Skin of body (tissue), 2 donors: Measurements from ENCODE around the gene TMEM169. TPM values are rescaled to one million over a fixed set of nuclear protein-coding genes. Genes with fewer than 3 reads are reported as not detected.

Experiments used
- DNase-seq: peaks from one replicate; lab custom pipeline; 2025; lab: John Stamatoyannopoulos, UW
- total RNA-seq: library from RNA; depleted of rRNA; stranded (reverse); fragments of >200 nt; gene quantifications from one replicate; pipeline ENCODE4 v1.2.3, GENCODE V29; 2014

TMEM169 gene, protein sequence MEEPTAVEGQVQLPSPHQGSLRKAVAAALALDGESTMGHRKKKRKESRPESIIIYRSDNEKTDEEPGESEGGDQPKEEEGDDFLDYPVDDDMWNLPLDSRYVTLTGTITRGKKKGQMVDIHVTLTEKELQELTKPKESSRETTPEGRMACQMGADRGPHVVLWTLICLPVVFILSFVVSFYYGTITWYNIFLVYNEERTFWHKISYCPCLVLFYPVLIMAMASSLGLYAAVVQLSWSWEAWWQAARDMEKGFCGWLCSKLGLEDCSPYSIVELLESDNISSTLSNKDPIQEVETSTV
- total RNA-seq: 0.69 TPM

DNA sequence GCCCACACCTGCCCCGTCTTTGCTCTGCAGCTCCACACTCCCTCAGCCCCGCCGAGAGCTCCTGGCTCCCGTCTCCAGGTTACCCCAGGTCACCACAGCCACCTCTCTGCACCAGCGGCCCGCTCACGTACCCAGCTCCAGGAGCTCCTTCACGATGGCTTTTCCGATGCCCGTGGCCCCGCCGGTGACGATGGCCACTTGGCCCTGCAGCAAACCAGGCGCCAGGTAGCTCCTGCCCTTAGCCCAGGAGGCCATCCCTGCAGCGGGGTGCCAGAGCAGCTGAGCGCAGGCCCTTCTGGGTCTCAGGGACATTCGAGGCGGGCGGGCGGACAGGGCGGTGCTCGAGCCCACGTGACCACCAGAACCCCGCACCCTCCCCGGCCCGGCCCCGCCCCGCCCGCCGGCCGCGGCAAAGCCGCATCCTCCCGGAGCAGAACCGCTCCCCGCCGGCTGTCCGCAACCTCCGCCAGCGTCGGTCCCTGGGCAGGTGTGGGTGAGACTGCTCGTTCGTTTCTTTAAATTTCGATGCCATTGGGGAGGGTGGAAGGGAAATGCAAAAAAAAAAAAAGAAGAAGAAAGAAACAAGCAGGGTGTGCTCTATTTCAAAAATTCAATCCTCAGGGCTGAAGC lies at the start of gene TMEM169, which contains the start of gene PECR:
Gene TMEM169, plus strand, starts transcription at position 433 of the 630 bp plus-strand sequence. CDS start 14,045 bp downstream, outside the sequence.
Gene PECR, minus strand, starts transcription at position 323 of the 630 bp plus-strand sequence. Its CDS starts 68 bp downstream, at position 255.
- no peak for DNase-seq

DNA sequence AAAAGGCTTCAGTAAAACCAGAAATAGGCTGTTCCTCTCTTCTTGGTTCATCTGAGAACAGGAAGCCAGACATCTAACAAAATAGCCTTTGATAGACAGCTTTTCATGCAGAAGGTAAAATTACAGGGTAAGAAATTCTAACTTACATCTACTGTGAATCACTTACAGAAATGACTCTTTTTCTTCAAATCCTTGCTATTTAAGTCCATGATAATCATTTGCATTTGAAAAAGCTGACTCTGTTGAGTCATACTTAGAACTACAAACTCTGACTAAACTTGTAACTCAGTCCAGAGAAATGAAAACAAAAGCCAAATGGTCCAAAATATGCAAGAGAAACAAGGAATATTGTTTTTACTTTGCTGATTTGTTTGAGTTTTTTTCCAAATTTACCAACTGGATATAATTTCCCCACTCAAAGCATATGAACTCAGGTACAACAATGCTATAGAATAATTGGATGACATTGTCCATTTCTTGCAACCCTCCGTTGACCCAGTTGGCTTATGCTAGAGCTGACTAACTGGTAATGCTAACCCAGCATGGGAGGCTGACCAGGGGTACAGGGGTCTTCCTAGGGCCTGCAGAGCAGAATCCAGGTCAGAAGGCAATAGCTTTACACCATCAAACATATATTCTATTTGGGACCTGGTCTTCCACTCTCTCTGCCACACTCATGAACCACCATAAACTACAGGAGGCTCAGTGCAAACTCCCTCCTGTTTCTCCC lies 49.6 kb upstream of the TMEM169 start:
- DNase-seq: no peak

DNA sequence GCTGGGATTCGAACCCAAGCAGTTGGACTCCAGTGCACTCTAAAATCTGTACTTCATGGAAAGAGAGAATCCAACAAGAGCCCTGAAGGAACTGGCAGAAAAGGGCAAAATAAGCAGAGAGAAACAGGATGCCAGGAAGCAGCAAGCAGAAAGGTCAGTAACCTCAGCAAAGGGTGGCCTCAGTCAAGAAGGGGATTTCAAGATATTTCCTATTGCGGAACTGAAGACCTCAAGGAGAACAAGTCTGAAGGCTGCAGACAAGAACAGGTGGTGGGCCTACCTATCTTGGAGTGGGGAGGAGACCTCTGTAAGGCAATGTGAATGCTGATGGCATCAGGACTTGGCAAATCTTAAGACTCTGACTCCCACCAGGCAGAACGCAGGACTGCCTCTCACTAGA lies 48.3 kb upstream of the TMEM169 start:
- no peak for DNase-seq

DNA sequence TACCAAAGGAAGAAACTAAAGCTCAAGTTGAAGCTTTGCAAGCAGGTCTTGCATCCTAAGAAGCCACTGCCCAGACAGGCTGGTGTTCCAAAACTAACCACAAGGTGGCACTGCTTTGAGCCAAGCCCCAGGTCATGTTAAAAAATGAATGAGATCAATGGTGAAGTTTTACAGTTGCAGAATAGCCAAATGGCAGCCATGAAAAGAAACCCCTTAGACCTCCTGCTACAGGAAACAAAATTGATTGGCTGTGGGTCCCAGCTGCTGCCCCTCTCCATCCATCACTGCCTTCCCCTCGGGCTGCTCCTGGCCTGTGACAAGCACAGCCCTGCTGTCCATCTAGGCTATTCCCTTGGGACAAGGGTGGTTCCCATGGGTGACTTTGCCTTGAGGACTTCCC lies 47.7 kb upstream of the TMEM169 start:
- peak; percentile 24 for DNase-seq

DNA sequence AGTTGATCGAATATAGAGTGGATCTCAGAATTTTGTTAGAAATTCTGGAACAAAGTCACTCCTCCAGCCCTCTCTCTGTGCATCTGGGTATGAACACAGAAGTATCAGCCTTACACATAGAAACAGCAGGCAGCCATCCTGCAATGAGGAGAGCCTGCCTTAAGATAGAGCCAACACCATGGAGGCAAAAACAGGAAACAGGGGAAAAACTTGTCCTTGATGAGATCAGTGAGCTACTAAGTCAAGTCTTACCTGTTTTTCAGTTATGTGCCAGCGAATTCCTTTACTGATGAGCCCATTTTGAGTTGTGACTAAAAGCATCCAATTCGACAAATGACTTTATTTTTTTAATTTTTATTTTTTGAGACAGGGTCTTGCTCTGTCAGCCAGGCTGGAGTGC lies 41.8 kb upstream of the TMEM169 start:
- DNase-seq: no peak

DNA sequence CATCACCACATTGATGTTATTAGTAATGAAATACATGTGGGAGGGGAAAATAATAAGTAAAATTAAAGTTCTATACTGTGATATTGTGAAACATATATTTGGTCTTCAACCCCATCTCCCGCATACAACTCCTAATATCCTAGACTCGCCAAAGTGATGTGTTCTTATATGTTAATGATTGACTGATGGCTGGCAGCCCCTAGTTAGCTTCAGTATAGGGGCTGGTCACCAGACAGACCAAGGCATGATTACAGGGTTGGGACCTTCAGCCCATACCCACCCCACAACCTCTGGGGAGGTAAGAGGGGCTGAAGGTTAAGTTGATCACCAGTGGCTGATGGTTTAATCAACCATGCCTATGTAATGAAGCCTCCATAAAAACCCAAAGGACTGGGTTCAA lies 40.3 kb upstream of the TMEM169 start:
- no peak for DNase-seq

DNA sequence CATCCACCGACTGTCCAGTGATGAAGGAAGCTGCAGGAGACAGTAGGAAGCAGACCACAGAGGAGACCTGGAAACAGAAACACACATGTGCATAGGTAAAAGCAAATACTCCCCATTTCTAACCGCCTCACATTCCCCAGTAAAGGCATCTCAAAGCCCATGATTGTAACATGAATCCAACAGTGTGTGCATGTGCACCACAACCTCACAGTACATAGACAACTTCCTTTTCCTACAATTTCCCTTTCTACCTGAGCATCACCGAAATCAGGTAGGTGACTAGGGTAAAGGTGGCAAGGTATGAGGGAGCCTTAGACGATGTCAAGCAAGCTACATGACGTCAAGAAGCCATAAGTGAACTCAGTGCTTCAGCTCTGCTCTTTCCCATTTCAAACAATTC lies 37.8 kb upstream of the TMEM169 start:
- DNase-seq: no peak

DNA sequence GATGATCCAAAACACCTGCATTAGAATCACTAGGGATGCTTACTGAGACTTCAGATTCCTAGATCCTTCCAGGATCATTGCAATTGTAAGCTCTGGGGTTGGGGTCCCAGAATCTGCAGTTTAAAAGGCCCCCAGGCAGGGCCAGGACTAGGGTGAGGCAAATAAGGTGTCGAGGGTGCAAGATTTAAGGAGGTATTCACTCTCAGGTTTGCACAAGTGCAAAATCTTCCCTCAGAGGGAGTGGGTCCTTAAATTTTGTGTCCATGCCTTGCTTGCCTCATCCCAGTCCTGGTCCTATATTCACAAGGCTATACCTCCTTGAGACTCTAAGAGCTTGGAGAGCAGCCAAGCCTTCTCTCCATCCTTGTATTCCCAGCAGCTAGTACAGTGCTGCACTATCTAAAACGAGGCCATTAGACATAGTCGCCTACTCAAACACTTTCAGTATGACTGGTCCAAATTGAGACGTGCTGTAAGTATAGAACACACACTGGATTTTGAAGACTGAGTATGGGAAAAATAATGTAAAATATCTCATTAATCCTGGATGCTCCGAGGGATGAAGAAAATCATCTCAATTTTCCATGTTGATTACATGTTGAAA lies 36.7 kb upstream of the TMEM169 start:
- no peak for DNase-seq

DNA sequence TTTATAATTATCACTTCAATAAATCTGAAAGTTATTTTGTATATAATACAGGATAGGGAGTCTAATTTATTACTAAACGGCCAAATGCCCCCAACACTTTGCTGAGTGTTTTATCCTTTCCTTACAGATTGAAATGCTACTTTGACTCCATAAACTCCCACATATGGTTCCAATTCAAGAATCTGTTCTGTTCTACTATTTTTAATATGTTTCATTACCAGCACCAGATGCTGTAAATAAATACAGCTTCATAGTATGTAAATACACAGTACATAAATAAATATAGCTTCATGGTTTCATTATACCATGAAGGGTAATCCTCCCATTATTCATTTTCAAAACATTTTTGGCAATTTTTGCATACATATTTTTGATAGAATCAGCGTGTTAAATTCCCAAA lies 34.3 kb upstream of the TMEM169 start:
- peak; percentile 66 for DNase-seq

DNA sequence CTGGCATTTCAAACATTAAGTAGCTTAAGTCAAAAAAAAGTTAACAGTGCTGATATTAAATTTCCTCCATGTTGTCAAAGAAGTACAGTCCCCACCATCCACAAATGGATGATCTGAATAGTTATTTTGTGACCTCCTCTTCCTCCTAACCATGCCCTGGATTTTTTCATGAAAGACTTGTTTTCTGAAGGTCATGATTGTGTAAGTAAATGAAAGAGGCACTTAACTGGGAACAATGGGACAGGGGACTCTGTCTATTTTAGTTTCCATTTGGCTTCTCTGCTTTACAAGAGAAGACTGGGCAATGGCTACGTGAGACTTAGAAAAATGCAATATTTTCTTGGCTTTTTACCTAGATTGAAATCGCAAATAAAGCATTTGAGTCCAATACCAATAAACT lies 32.3 kb upstream of the TMEM169 start:
- DNase-seq: no peak

DNA sequence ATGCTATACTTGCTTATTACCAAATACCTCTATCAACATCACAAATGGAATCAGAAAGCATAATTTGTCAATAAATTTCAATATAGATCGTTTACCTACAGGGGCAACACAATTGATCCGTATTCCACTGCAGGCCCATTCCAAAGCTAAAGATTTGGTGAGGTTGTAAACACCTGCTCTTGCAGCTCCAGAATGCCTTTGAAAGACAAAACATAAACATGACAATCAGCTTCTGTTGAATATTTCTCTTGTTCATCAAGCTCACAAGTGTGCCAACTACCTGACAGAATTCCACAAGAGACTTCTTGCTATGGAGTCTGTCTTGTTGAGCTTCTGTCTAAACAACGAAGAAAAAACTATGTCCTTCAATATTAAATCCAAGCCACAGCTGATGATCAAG lies 30.4 kb upstream of the TMEM169 start:
- no peak for DNase-seq

DNA sequence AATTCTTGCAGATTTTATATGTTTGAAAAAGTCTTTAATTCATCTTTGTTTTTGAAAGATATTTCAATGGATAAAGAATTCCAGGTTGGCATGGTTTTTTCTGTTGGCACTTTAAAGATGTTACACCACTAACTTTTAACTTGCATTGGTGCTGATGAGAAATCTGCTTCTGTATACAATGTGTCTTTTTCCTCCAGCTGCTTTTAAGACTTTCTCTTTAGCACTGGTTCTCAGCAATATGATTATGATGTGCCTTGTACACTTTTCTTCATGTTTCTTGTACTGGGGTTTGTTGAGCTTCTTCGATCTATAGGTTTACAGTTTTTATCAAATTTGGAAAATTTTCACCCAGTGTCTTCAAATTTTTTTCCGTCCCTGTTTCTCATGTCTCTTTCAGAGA lies 29.3 kb upstream of the TMEM169 start:
- no peak for DNase-seq

DNA sequence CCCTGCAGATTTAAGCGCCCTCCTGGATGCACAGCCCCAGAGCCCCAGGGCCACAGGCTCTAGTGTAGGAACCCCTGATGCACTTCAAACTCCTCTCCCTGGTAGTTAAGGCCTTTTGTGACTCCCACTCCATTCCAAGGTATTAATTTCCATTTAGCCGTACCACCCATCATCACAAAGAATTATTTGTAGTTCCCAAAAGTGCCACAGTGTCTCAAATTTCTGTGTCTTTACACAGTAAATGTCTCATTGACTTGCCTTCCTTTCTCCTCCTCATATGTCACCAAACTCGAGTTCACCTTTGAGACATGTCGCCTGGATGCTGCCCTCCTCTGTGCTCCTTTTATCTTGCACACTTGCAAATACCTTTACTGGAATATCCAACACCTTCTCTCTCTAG lies 26.0 kb upstream of the TMEM169 start:
- no peak for DNase-seq

DNA sequence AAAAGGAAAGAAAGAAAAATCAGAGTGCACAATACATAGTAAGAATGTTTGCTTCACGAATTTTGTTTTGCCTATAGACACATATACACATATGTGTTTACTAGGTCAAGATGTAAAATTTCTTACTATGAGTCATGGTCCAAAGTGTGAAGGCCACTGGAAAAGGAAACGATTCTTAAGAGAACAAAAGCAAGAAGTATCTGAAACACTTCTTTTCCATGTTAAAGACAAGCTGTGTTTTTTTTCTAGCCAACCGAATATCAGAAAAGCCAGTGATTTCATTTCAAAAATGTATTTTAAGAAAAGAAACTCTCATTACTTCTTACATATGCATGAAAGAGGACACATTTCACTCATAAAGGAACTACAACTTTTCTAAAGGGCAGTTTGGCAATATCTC lies 25.0 kb upstream of the TMEM169 start:
- DNase-seq: no peak

DNA sequence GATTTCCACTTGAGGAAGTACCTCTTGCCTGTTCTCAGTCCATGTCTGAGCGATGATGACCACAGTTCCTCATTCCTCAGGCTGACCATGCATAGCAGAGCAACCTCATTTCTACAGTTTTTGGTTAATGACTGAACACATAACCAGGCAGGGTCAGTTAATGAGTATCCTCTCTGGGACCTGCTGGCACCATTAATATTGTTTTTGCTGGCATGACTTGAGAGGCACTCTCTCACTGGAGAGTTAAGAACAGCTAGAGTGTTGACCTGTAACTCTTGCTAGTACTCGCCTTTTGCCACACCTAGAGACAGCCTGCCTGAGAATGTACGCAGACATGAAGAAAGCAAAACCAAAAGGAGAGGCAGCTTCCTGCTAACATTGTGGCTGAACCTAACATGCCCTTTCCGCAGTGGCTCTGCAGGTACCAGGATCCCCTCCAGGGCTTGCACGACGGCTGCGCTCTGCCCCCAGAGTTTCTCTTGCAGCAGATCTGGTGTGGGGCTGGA lies 24.0 kb upstream of the TMEM169 start:
- DNase-seq: no peak

DNA sequence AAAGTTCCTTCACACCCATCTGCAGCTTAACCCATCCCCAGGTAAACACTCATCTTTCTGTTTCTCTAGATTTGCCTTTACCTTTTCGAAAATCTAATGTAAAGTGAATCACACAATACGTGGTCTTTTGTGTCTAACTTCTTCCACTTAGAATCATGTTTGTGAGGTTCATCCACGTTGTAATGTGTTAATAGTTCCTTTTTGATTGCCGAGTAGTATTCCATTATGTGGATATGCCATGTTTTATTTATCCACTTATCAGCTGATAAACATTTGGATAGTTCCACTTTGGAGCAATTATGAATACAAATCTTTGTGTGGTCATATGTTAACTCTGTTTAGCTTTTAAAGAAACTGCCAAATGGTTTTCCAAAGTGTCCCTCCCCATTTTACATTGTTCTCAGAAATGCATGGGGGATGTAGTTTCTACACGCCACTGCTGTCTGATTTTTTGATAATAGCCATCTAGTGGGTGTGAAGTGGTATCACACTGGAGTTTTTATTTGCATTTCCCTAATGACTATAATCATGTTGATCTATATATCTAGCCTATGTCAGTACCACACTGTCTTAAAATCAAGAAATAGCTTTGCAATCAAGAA lies 22.4 kb upstream of the TMEM169 start:
- no peak for DNase-seq

DNA sequence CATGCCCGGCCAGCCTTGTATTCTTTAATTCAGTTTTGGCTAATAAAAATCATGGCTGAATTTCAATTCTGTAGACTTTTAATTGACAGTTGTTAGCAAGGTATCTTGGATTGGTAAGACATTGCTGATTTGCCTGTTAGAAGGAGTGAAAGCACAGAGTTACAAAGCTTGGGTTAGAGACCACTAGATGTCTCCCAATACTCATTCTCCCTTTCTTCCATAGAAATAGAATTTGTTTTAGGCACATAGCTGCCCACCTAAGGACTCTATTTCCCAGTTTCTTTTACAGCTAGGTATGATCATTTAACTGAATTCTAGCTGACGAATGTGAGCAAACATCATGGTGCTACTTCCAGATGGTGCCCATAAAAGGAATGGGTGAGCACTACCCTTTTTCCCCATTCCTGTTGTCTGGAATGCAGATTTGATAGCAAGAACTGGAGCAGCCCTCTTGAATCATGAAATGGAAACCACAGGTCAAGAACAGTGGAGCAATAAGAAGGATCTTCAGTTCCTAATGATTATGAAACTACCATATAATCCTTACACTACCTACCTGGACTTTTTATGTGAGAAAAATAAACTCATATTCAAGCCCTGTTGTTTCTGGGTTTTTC lies 17.6 kb upstream of the TMEM169 start:
- DNase-seq: no peak

DNA sequence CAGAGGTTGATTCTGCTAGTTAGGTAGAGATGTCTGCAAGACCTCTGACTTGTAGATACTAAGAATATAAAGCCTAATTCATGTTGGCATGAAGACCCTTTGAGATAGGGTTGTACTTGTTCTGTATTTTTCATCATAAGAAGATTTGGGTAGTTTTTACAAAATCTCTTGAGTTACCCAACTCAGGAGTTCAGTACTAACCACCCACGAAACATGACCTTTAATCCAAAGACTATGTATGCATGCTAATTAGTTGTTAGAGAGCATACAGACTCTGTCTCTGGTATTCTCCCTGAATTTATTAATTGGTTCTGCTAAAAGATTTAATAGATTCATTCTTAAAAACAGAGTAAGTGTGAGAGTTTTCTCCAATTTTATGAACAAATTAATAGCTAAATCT lies 17.1 kb upstream of the TMEM169 start:
- DNase-seq: no peak

DNA sequence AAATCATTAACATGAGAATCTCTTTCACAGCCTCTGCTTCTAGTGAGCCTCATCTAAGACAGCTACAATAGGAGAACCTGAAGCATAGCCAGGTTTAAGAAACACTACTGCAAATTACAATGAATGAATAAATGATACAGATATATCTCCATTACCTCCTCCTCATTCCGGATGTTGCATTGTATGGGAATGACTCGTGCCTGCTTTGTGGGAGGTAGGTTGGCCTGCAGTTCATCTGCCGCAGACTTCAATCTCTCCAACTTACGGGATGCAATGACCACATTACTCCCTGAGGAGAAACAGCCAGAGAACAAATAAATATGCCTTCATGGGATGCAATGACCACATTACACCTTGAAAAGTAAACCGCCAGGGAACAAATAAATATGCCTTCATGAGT lies 15.5 kb upstream of the TMEM169 start:
- no peak for DNase-seq

DNA sequence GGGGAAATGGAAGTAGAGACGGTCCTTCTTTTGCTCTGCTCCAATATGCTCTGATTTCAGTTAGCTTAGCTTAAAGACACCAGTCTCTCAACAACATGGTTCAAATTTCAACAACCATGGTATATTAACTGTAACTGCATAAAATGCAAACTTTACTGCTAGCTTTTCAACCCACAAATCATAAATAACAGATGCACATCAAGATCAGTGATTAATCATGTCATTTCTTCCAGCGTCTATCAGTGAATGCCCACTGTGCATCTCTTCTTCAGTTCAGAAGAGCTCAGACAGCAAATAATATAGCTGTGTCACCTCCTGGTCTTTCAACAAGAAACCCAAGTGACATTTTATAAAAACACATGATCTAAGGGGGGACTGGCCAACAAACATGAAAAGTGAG lies 12.7 kb upstream of the TMEM169 start:
- DNase-seq: no peak

DNA sequence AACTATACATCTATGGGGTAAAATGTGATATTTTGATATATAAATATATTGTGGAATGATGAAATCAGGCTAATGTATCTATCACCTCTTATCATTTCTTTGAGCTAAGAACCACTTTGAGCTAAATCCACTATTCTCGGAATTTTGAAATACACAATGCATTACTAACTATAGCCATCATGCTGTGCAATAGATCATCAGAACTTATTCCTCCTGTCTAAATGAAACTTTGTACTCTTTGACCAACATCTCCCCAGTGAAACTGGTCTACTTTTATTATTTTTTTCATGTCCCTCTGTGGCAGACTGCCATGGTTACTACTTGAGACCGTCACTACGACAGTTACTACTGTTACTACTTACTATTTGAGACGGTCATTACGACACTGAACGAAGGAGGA lies 11.5 kb upstream of the TMEM169 start:
- DNase-seq: no peak
